ENCODE measurements around the gene IL2RG.

IL2RG gene

DNA sequence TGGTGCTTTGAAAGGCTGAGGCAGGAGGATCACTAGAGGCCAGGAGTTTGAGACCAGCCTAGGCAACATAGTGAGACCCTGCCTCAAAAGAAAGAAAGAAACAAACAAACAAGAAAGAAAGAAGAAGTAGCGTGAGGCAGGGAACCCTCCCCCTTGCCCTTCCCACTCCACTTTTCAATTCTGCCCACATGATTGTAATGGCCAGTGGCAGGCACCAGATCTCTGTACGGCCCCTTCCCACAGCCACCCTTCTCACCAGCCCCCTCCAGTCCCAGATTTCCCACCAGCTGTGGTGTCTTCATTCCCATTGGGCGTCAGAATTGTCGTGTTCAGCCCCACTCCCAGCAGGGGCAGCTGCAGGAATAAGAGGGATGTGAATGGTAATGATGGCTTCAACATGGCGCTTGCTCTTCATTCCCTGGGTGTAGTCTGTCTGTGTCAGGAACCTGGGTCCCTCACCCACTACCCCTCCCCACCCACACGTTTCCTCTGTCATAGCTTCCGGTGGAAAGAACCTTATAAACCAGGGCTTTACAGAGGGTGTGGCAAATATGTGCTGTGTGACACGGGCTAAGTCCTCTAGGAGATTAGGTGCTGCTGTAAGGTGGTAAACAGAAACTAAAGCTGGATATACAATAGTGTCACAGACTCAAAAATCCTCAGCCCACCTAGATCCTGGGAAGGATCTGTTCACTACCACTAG, at the start of gene IL2RG:
Gene IL2RG, minus strand, starts transcription at position 437 of the 703 bp plus-strand sequence. Its CDS starts 38 bp downstream, at position 399.
- DNase-seq: no peak

DNA sequence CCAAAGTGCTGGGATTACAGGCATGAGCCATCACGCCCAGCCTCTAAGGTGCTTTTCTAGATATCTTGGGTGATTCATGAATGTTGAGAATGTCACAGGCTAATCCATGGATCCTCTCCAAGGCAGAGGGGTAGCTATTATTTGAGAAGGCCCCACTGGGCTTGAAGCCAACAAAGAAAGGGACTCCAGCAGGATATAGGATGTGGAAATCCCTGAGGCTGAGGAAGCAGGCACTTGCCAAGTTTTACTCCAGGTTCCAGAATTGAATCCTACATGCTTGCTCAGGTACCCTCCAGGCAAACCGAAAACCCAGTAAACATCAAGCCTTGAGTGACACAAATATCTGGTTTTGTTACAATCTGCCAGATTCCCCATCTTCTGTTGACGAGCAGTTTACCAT, 49.1 kb upstream of the IL2RG start:
- DNase-seq: no peak

DNA sequence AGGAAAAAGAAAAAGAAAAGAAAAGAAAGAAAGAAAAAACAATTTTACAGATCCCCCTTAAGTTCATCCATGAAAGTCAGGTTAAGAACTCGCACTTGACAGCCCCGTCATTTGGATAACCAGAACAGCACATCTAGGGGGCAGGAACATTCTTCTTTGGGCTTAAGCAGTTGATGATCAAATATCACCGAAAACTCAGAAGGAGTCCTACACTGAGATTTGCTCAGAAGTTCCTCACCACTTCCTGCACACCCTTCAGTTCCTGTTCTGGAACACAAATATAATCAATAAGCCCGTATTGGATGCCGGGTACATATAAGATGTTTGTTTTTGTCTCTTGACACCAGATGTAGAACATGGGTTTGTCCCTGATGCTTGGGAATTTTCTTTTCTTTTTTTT, 48.0 kb upstream of the IL2RG start:
- no peak for DNase-seq

DNA sequence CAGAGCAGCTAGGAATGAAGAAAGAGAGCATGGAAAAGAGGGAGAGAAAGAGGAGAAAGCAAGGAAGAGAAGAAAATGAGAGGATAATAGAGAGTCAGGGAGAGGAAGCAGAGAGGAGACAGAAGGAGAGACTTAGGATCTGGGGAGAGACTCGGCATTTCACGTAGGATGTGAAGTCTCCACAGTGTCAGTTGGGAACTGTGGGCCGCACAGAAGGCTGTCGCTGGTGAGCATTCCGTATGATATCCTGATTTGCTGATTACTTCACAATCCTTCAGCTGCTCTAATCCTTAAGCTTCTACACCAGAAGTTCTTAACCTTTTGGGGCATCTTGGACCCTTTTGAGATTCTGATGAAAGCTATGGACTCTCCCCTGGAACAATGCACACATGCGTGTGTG, 47.2 kb upstream of the IL2RG start:
- no peak for DNase-seq

DNA sequence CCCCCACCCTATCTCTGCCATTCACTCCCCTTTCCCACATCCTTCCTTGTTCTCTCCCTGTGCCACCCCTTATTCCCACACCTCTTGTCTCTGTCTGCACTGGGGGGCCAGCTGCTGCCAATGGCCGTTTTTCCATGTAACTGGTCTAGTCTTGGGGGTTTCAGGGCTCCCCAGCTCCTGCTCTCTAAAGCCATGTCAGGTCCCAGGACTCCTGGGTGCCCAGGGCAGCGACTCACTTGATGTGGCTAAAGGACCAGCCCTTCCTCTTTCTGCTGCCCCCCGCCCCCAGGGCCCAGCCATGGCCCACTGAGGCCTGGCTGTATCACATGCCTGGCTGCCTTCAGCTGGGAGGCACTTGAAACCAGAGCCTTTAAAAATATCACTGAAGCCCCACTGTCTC, 43.3 kb upstream of the IL2RG start:
- DNase-seq: no peak

DNA sequence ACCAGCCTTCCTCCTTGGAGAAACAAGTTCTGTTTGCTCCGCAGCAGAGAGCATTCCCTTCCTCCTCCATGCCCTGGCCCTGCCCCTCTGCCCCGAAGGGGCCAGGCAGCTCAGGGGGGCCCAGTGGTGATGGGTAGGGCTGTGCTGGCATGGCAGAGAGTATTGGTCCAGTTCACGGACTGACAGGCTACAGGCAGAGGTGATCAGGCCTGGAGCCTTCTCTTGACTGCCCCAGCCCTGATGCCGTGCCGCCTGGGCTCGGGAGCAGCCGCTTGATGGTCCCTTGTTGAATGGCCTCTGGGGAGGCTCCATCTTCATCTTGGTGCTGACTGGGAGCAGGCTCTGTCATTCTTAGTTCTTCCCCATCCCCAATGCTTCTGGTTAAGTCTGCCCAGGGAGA, 42.8 kb upstream of the IL2RG start:
- DNase-seq: no peak

DNA sequence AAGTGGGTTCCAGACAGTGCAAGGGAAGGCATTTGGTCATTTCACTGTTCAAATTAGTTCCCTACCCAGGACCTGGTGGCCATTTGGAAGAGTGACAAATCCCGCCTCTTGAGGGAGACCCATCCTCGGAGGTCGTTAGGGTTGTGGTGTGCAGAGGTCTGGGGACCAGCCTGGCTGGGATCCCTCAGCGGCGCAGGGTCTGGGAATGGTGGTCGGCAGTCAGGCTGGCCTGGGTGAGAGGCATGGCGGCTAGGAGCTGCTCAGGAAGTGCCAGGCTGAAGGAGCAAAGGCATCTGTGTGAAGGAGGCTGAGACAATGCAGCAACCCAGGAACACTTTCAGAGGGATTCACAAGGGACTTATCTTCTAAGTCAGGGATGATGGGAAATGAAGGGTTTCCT, 40.0 kb upstream of the IL2RG start:
- no peak for DNase-seq

DNA sequence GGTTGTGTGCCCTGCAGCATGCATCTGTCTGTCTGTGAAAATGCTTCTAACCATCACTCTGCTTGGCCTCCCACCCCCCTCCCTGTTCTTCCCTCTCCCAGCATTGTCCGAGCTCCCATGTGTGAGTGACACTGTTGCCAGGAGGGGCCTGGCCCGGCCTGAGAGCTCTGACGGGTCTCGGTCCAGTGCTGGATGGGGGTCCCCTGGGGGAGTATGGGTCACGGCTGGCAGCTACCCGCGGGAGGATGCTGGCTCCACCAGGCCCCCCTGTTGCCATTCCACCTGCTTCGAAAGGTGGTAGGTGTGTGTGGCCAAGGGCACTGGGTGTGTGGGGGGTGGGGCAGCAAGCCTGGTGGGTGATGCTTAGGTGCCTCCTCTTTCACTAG, 36.9 kb upstream of the IL2RG start:
- no peak for DNase-seq

DNA sequence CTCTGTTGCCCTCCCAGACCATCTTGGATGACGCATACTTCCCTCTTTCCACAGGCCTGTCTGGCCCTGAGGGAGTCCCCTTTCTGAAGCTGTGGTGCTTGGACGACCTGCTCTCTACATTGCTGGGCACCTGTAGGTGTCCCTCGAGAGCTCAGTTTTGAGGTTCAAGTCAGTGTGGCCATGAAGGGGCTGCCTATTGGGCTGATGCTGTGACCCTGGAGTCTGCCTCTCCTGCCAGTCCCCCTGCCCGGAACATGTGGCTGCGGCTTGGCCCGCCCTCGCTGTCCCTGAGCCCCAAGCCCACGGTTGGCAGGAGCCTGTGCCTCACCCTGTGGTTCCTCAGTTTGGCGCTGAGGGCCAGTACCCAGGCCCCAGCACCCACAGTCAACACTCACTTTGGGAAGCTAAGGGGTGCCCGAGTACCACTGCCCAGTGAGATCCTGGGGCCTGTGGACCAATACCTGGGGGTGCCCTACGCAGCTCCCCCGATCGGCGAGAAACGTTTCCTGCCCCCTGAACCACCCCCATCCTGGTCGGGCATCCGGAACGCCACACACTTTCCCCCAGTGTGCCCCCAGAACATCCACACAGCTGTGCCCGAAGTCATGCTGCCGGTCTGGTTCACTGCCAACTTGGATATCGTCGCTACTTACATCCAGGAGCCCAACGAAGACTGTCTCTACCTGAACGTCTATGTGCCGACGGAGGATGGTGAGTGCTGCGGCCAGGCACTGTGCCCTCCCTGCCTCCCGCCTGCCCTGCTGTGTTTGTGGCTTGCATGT, 36.3 kb upstream of the IL2RG start:
- DNase-seq: no peak

DNA sequence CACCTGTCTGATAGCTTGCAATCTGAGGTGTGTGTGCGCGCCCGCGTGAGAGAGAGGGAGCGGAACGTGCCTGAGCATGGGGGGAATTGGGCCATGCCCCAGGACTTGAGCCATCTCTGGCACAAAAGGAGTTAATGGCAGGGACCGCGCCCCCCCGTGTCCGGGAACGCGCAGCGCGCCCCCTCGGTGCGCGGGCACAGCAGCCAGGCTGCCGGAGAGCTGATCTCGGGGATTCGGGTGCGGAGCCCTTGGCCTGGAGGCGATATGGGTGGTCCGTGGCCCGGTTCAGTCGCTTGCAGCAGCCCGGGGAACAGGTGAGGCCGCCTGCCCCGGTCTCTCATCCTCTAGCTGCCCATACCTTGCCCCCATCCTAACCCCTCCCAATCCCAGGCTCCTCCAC, 33.3 kb upstream of the IL2RG start, which contains the start of gene NLGN3:
Gene NLGN3, plus strand, starts transcription at position 191 of the 400 bp plus-strand sequence. CDS start 2,909 bp downstream, outside the sequence.
- no peak for DNase-seq

DNA sequence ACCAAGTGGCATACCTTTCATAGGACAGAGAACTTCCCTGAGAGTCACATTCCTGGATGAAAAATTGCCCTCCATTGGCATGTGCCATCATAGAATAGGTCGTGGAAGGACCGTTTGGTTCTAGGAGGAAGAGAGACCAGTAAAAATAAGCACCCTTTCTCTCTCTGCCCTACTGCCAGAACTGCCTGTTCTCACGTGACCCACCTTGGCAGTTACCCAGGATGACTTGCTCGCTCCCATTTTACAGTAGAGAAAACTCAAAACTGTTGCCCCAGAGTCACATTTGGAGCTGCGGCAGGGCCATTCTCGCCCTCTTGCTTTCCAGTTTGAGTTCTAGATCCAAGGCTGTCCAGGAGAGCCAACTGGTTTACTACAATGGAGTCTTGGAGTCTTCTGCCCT, 32.1 kb upstream of the IL2RG start:
- DNase-seq: no peak

DNA sequence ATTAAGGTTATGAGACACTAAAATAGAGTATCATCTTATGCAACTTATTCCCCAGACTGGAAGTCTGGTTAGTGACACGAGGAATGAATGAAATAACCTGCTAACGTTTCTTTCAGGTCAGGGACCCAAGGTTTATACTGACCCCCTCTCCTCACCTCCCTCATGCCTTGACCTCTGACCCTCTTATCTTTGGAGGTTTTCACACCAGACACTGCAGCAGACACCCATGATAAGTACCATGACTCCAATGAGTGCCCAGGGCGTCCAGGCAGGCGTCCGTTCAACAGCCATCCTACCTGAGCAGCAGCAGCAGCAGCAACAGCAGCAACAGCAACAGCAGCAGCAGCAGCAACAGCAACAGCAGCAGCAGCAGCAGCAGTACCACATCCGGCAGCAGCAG, 29.1 kb upstream of the IL2RG start:
- DNase-seq: no peak

DNA sequence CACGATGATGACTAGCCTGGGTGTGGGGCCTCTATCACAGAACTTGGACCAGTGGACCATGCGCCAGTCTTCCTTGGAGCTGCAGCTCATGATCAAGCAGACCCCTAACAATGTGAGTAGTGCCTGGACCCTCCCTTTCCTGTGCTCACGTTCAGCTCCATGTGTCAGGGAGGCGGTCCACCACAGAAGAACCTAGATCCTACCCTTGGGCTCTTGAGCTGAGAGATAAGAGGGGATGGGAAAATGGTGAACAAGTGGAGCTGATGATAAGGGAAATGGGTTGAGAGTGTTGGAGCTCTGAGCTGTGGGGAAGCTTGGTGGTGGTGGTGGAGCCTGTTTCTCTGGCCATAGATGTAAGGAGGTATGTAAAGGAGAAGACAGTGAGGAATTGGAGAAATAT, 20.1 kb upstream of the IL2RG start:
- no peak for DNase-seq

DNA sequence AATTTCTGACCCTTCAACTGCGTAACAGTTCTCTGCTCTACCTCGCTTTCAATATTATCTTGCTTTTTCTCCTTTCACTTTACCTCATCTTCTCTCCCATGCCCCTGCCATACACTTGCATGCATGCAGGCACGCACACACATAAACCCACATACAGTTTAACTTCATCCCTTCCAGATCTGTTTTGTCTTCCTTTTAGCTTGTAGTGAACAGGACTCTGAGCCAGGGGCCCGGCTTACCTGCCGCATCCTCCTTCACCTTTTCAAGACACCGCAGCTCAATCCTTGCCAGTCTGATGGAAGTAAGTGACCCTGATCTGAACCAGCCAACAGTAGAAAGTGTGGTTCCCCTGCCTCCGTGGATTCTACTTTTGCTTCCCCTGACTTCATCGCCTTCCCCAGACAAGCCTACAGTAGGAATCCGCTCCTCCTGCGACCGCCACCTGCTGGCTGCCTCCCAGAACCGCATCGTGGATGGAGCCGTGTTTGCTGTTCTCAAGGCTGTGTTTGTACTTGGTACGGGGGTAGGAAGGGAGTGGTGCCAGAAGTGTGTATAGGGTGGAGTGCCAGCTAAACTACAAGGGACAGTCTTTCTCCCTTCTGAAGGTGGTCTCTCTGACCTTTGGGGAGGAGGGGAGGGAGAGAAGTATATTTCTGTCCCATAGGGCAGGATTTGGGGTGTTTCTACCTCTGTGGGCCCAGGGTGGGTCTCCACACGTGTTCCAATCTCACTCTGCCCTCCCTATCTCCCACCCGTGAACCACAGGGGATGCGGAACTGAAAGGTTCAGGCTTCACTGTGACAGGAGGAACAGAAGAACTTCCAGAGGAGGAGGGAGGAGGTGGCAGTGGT, 17.8 kb upstream of the IL2RG start:
- DNase-seq: no peak

DNA sequence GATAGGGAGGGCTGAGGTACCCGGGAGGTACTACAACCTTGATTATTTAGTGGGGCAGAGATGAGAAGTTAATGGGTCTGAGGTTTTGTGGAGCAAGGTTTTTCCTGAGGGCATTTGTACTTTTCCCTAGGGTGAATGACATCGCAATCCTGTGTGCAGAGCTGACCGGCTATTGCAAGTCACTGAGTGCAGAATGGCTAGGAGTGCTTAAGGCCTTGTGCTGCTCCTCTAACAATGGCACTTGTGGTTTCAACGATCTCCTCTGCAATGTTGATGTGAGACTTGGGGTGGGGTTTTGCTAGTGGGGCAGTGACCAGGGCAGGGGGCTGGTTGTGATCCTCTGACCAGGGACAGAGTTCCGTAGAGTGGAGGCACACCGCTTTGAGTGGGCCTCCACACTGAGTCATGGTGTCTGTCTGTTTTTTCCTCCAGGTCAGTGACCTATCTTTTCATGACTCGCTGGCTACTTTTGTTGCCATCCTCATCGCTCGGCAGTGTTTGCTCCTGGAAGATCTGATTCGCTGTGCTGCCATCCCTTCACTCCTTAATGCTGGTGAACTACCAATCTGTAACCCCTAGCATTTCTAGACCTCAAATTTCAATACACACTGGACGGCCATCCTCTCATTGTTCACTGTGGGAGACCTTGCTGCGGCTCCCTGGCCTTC, 16.9 kb upstream of the IL2RG start:
- DNase-seq: no peak

DNA sequence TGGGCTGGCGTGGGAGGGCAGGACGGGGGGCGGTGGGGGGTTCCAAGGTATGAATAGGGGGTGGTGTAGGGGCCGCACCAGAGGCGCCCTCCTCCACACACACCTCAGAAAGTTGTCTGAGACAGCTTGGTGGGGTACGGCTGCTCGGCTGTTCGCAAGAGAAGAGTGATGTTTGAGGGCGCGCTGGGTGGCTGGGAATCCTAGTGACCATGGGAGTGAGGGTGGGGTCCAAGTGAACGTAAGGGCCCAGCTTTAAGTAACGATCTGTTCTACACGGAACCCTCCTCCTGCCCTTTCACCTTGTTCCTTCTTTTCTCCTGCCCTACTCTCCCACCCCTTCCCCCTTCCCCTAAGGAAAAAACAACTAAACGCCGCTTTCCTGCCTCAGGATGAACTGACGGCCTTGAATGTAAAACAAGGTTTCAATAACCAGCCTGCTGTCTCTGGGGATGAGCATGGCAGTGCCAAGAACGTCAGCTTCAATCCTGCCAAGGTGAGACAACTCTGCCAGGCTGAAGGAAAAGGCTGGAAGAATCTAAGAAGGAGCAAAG, 7.7 kb upstream of the IL2RG start:
- no peak for DNase-seq

DNA sequence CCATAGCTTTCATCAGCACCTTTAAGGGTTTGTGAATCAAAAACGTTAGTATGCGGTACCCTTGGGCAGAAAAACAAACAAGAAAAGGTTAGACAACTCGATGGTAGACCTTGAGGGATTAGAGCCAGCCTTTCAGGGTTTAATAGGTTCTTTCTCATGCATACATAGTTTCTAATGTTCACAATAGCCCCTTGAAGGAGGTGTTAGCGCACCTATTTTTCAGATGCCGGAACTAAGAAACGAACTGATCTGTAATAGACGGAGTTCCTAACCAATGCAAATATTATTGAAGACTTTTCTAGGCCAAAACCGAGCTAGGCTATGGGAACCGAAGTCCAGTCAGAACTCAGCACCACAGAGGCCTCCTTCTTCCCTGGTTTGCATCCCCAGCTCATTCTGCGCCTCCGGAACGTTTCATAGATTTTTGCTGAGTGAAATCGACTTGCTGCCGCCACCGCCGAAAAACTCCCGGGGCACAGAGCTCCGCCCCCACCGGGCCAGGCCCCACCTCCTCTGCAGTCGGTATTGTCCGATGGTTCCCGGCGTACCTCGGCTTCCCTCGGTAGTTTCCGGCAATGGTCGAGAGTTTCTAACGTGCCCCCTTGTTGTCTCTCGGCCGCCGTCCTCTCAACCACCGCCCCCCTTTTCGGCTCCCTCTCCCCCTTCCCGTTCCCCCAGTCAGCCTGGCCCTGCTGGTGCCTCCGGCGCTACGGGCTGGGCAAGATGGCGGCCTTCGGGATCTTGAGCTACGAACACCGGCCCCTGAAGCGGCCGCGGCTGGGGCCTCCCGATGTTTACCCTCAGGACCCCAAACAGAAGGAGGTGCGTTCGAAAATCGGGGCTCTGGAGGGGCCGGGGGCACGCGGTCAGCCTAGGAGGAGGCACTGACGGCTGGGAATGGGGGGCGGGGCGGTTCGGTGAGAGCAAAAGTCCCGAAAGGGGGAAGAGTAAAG, 6.9 kb upstream of the IL2RG start, which contains the start of gene MED12:
Gene MED12, plus strand, starts transcription at position 565 of the 953 bp plus-strand sequence. Its CDS starts 159 bp downstream, at position 724.
- DNase-seq: peak; percentile 56

DNA sequence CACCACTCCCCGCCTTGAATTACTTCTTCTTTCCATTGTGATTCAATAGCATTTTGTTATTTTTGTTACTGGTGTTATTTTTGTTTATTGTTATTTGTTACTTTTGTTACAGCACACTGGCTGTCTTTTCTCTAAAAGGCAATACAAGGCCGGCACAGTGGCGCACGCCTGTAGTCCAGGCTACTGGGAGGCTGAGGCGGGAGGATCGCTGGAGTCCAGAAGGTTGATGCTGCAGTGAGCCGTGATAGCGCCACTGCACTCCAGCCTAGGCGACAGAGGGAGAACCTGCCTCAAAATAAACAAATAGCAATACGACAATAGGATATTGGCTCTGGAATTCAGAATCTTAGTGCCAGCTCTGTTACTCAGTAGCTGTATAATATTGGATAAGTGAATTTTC, 6.0 kb upstream of the IL2RG start:
- no peak for DNase-seq

DNA sequence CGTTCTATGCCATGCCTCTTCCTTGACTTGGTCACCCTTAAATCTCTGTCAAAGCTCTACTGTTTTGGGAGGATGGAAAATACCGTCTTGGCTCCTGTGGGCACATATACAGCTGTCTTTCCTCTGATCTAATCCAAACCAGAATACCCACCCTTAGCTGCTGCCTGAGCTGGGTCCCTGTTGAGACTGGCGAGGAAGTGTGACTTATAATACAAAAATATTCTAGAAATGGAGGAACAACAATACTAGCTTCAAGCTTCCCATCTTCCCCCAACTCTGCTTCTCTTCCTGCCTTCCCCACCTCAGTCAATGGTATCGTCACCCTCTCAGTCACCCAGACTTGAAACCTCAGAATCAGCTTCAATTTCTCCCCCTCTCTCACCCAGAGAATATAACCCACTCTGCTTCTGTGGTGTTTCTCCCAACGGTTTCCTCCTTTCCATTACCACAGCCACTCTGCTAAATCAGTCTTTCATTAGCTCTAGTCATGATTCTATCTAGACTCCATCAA, 599 bp upstream of the IL2RG start:
- no peak for DNase-seq

DNA sequence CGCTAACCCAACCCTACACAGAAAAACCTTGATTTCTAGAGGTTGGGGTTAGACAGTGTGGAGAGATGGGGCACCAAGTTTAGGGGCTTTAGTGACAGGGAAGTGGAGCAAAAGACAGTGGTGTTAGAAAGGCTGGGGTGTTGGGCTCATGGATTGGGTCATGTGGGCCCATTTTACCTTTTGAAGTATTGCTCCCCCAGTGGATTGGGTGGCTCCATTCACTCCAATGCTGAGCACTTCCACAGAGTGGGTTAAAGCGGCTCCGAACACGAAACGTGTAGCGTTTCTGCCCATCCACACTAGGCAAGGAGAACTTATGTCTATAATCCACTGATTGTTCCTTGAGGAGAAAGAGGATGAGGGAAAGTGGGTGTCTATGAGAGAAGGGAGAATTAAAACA, 2.3 kb downstream of the IL2RG start:
- DNase-seq: no peak

DNA sequence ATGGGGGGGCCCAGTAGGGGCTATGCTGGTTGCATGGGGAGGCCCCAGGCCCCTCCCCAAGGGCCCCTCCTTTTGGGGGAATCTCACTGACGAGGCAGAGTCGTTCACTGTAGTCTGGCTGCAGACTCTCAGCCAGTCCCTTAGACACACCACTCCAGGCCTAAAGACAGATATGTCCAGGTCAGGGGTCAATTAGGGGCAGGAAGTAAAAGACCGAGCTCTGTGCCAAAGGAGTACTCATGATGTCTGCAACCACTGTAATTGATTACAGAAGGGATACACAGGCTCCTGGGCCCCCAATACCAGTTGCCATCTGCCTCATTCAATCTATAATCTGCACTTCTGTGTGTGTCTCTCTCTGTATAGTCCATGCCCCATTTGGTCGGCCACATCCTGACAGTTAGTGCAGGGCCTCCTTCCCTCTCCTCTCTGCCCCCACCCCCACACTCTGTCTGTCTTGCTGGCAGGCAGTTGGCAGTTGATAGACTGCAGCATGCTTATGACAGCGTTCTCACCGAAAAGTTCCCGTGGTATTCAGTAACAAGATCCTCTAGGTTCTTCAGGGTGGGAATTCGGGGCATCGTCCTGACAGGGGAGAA, 3.5 kb downstream of the IL2RG start:
- DNase-seq: no peak
